HG03039 (cell line): ENCODE data around the gene CAB39.

Experiments used
- ATAC-seq: cut with Tn5 transposase; IDR thresholded peaks from one replicate; pipeline ENCODE4 v1.9.1; 2021; ENCODE audit warnings: mild to moderate bottlenecking, moderate library complexity; ENCODE audit not compliant: unreplicated experiment

The CAB39 gene

GRCh38 chr2:230849633-230850357 is 137.2 kb downstream of the CAB39 start:
- ATAC-seq, result peak; percentile 55

- ATAC-seq, result no peak
These were observed 137.7 kb downstream of the CAB39 start for GRCh38 chr2:230850358-230850658.

DNA sequence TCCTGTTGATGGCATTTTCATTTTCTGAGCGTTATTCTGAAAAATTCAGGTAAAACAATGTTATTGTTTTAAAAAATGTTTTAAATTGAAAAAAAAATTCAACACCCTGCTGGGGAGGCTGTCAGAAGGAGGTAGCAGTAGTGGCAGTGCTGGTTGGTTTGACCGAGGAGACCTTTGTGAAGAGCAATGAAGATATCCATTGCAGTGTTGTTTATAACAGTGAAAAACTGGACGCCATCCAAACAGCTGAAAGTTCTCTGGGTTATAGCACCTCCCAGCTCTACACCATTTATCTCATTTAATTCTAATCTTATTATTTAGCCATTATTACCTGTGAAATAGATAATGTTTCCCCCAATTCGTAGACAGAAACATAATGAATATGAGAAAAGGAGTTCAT is 139.5 kb downstream of the CAB39 start:
- ATAC-seq, result no peak

- no peak for ATAC-seq
These were observed 149.1 kb downstream of the CAB39 start for GRCh38 chr2:230861552-230862255.

DNA sequence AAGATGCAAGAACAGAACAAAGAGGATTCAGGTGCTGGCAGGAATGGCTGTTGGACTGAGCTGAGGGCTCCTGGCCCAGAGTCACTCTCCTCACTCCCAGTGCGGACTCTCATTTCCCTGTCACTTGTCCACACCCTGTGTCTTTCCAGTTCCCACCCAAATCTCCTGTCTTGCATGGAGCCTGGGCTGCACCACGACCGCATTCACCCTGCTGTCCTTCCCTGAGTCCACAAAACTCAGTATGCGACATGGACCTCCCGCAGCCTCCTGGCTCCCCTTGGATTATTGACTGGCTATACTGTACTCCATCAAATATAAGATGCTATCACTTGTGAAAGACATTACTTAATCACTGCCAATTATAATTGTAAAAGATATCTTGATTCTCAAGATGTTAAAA is 149.7 kb downstream of the CAB39 start:
- no peak for ATAC-seq

DNA sequence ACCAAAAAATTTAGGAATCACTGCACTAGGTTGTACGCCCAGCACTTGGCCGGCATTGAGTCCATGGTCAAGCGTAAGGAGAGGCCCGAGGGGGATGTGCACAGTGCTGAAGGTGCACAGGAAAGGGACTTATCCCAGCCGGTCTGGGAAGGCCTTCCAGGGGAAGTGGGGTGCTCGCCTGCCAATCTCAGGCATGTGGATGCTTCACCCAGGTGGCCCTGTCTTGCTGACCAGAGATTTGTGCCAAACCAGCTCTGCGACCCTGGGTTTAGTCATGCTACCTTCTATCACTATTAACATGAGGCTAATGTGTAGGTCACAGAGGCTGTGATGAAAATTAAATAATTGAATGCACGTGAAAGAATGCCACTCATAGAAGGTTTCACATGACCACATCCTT is 150.4 kb downstream of the CAB39 start:
- ATAC-seq, result no peak

DNA sequence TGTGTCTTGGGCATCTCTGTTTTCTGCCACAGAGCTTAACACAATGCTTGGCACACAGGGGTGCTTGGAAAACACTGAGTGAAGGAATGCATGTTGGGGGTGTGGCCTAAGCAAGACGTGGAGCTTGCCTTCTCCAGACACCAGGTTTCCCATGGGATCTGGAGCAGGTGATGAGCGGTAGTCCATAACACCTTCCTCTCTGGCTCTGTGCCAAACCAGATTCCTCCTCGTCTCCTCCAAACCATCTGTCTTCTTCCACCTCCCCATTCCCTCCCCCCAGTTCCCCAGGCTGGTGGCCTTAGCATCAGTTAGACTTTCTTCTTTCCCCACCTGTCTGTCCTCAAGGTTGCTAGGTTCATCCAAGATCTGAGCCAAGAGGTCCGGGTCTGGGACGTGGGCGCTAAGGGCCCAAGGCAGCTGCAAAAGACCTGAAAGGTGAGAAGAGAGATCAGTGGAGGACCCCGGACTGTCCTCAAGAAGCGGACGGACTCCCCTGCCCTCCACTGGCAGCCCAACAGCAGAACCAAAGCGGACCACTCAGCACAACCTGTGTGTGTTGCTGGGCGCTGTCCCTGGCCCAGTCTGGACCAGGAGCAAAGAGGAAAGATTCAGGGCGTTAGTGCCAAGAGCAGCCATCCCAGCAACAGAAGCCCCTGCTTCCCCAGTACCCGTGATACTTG is 150.9 kb downstream of the CAB39 start:
- ATAC-seq, result no peak

GRCh38 chr2:230864122-230864604 is 151.5 kb downstream of the CAB39 start:
- no peak for ATAC-seq

- ATAC-seq, result peak; percentile 53
These were observed 152.1 kb downstream of the CAB39 start, which contains the start of gene ITM2C for GRCh38 chr2:230864605-230865306. Gene ITM2C, plus strand, starts transcription at chr2:230864942. Its CDS starts 84 bp downstream, at chr2:230865026.

- ATAC-seq, result no peak
These were observed 152.7 kb downstream of the CAB39 start for GRCh38 chr2:230865307-230865765.

DNA sequence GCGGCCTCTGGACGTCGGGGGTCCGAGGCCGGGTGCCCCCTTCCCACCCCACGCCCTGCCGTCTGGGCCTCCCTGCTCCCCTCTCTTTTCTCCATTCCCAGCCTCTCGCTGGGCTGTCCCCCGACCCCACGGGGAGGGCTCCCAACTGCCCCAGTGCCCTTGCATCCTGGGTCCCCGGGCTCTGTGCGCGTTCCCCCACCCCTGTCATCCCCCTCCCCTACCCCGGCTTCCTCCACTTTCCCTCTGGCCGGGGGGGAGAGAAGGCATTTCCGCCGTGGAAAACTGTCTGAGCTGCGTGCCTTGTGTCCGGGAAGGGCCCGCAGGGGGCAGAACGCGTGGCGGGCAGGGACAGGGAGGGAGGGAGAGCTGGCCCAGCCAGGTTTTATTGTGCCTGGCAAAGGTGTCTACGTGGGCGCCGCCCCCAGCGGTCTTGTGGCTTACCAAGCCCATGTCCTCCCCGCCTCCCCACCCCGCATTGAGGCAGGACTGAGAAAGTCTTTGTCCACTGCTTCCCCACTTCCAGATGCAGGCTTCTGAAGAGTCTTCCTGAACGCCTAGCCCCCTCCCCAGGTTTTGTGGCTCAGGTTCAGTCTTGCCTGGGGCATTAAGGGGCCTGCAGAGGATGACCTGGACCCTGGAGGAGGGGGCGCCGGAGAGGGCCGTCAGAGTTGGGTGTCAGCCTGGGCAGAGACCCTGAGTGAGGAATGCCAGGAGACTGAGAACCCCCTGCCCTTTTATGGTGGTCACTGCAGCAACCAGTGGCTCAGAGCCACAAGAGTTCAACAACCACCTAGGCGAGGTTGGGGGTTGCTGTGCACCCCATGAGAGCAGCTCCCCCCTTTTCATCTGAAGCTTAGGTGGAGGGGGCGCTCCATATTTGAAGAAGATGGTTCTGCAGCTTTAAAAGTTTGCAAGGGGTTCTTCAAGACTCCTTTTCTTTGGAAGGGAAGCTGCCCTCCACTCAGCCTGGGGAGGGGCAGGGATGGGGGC is 153.4 kb downstream of the CAB39 start:
- no peak for ATAC-seq

GRCh38 chr2:230866756-230867523 is 154.3 kb downstream of the CAB39 start:
- ATAC-seq, result no peak

DNA sequence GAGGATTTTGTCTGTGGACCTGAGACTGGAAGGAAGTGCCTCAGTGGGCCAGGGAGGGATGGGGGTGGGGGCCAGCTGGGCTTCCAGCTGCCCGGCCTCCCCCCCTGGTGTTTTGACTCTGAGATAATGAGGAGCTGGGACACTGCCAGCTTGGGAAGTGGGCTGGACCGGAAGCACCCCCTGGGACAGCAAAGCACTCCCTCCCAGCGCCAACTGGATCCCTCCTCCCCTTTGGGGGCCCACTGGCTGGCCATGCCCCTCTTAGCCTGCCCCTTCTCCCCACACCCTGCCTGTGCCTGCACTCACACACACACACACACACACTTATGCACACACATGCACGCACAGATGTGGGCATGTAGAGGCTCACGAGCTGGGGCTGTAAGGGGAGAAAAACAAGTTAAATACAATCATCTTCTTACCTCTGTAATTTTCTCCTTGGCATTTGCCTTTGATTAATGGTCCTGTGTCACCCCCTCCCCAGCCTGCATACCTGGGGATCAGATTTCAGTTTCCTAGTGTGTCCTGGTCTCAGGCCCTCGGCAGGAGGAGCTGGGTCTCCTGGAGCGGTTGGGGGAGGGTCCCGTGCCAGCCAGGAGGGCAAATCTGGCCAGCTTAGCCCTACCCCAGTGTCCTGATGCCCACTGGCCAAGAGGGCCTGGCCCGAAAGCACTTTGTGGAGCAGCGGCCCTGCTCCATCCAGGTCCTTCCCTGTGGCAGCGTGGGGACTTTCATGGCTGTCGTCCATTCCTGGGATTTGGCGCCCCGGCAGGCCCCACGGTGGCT is 155.7 kb downstream of the CAB39 start:
- ATAC-seq, result no peak

- no peak for ATAC-seq
These were observed 156.6 kb downstream of the CAB39 start for GRCh38 chr2:230868947-230869913.

DNA sequence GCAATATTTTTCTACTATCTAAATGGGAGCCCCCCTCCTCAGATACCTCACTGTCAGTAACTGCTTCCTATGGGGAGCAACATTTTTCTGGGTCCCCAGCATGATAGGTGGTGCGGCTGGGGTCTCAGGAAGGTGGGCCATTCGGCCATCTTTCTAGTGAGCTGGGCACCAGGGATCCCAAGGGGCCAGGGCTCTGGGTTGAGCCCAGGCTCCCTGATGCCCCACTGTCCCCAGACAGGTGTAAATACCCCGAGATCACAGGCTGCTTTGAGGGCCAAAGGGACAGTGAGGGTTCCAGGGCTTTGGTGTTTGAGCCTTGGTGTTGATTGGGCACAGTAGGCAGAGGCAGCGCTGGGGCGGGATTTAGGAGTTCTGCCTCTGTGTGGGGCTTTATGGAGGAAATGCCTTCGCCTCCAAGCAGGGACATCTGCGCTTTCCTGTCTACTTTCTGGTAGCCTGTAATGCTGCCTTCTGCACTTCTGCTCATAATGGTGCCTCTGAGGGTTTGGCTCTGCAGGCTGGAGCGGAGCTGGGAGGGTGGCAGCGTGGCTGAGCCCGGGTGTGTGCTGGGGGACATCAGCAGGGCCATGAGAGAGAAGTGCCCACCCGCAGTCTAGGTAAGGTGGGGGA is 157.4 kb downstream of the CAB39 start:
- ATAC-seq, result no peak
